Activated CD8-positive, alpha-beta T cell treated with anti-CD3 and anti-CD28 coated beads for 36 hours (primary cell): Measurements from ENCODE around the gene ITPR3. TPM values are rescaled to one million over a fixed set of nuclear protein-coding genes. Genes with fewer than 3 reads are reported as not detected.

Experiments
- ATAC-seq: fragments of 200-7000 bp; cut with Tn5 transposase; one replicate; pipeline ENCODE4 v1.10.0; 2021; ENCODE audit warnings: mild to moderate bottlenecking, moderate library complexity
- CTCF ChIA-PET: fragments of 350-600 bp; sonication (Branson Sonifier 250); formaldehyde crosslinking; loops from one replicate; lab custom pipeline; 2021; ENCODE audit warnings: antibody characterized with exemption; lab: Charles Lee
- POLR2A ChIA-PET: fragments of 350-600 bp; sonication (Branson Sonifier 250); formaldehyde crosslinking; loops from one replicate; lab custom pipeline; 2021; ENCODE audit warnings: antibody characterized with exemption; lab: Charles Lee
- DNase-seq: peaks from one replicate; pipeline ENCODE4 v3.0.0-alpha.2; 2020
- H3K27ac Mint-ChIP-seq: one replicate; pipeline ENCODE4 v1.8.0; 2021; ENCODE audit warnings: mild to moderate bottlenecking, mixed read lengths
- H3K27me3 Mint-ChIP-seq: one replicate; pipeline ENCODE4 v1.8.0; 2021; ENCODE audit warnings: mixed read lengths
- H3K36me3 Mint-ChIP-seq: one replicate; pipeline ENCODE4 v1.8.0; 2021; ENCODE audit warnings: low read depth, mixed read lengths
- H3K4me1 Mint-ChIP-seq: one replicate; pipeline ENCODE4 v1.8.0; 2021; ENCODE audit warnings: low read depth, mixed read lengths
- H3K4me3 Mint-ChIP-seq: one replicate; pipeline ENCODE4 v1.8.0; 2021; ENCODE audit warnings: mild to moderate bottlenecking, moderate library complexity, mixed read lengths
- H3K9me3 Mint-ChIP-seq: one replicate; pipeline ENCODE4 v1.8.0; 2021; ENCODE audit warnings: mixed read lengths
- CTCF ChIP-seq: fragments of 200-600 bp; IDR thresholded peaks from one replicate; pipeline ENCODE4 v1.8.0; 2022; ENCODE audit warnings: antibody characterized with exemption, mild to moderate bottlenecking
- intact Hi-C: fragments of 100-400 bp; cut with micrococcal nuclease; formaldehyde crosslinking; loops from one replicate; pipeline ENCODE4 v1.10.0; 2022
- total RNA-seq, 2 experiments: library from RNA; stranded (reverse); gene quantifications; one replicate each; pipeline ENCODE4 v1.2.3, GENCODE V29; 2021

ITPR3 gene
- total RNA-seq, 2 experiments from 2014 or later, result 36.6 to 38.0 TPM

GRCh38 chr6:33664506-33665057 lies 43.5 kb downstream of the ITPR3 start:
- H3K4me1 Mint-ChIP-seq, result no peaks in the 10 kb centered on the region
- H3K36me3 Mint-ChIP-seq, result peaks cover 26% of the 10 kb centered on the region
- CTCF ChIA-PET, result no interaction called here
- ATAC-seq (no peak), DNase-seq (no peak)
- H3K27ac Mint-ChIP-seq, result no peak overlapping the region
- H3K9me3 Mint-ChIP-seq, result no peaks in the 10 kb centered on the region
- POLR2A ChIA-PET, result interaction anchor here (1.2 kb wide), 1 partner anchor 18 kb away, joined by 4 read pairs; no protein-coding TSS in a partner anchor
- no peak overlapping the region for H3K4me3 Mint-ChIP-seq
- no peaks in the 10 kb centered on the region for H3K27me3 Mint-ChIP-seq
- TF ChIP-seq CTCF, result no peak
- intact Hi-C loops, result no loop called here

GRCh38 chr6:33665957-33666356 lies 44.8 kb downstream of the ITPR3 start:
- CTCF ChIA-PET, result no interaction called here
- no peak for DNase-seq
- ATAC-seq, result no peak
- Mint-ChIP-seq H3K27ac (no peak overlapping the region), H3K4me3 (no peak overlapping the region), H3K36me3 (peaks cover 27% of the 10 kb centered on the region), H3K9me3 (no peaks in the 10 kb centered on the region), H3K27me3 (no peaks in the 10 kb centered on the region), H3K4me1 (no peaks in the 10 kb centered on the region)
- POLR2A ChIA-PET, result interaction anchor here (0.9 kb wide), 1 partner anchor 30 kb away, joined by 4 read pairs; no protein-coding TSS in a partner anchor
- no peak for TF ChIP-seq CTCF
- intact Hi-C loops, result no loop called here

GRCh38 chr6:33667072-33667471 lies 46.0 kb downstream of the ITPR3 start:
- Mint-ChIP-seq H3K4me1 (no peaks in the 10 kb centered on the region), H3K9me3 (no peaks in the 10 kb centered on the region), H3K27ac (no peak overlapping the region), H3K4me3 (no peak overlapping the region), H3K36me3 (peaks cover 31% of the 10 kb centered on the region), H3K27me3 (no peaks in the 10 kb centered on the region)
- POLR2A ChIA-PET, result interaction anchor here (1.1 kb wide), 1 partner anchor 231 kb away, joined by 3 read pairs; no protein-coding TSS in a partner anchor
- intact Hi-C loops, result no loop called here
- no peak for TF ChIP-seq CTCF
- CTCF ChIA-PET, result interaction anchor here (0.8 kb wide), 1 partner anchor 82 kb away, joined by 3 read pairs; no protein-coding TSS in a partner anchor
- DNase-seq, result no peak
- ATAC-seq, result no peak

- H3K27me3 Mint-ChIP-seq, result no peaks in the 10 kb centered on the region
- H3K9me3 Mint-ChIP-seq, result no peaks in the 10 kb centered on the region
- ChIA-PET CTCF (interaction anchor here (1.8 kb wide), 1 partner anchor 77 kb away, joined by 5 read pairs; no protein-coding TSS in a partner anchor), POLR2A (interaction anchor here (1.1 kb wide), 1 partner anchor 232 kb away, joined by 3 read pairs; no protein-coding TSS in a partner anchor)
- H3K4me1 Mint-ChIP-seq, result no peaks in the 10 kb centered on the region
- H3K36me3 Mint-ChIP-seq, result peaks cover 30% of the 10 kb centered on the region
- DNase-seq (no peak), ATAC-seq (no peak)
- H3K27ac Mint-ChIP-seq, result no peak overlapping the region
- H3K4me3 Mint-ChIP-seq, result no peak overlapping the region
- no peak for TF ChIP-seq CTCF
- intact Hi-C loops, result no loop called here
These were observed 46.7 kb downstream of the ITPR3 start for GRCh38 chr6:33667776-33668175.

- no peaks in the 10 kb centered on the region for H3K4me1 Mint-ChIP-seq
- no peaks in the 10 kb centered on the region for H3K9me3 Mint-ChIP-seq
- intact Hi-C loops, result no loop called here
- ATAC-seq, result no peak
- H3K27ac Mint-ChIP-seq, result no peak overlapping the region
- H3K4me3 Mint-ChIP-seq, result no peak overlapping the region
- ChIA-PET POLR2A (interaction anchor here (1.1 kb wide), 1 partner anchor 233 kb away, joined by 3 read pairs; no protein-coding TSS in a partner anchor), CTCF (interaction anchor here (1.8 kb wide), 1 partner anchor 76 kb away, joined by 5 read pairs; no protein-coding TSS in a partner anchor)
- no peaks in the 10 kb centered on the region for H3K27me3 Mint-ChIP-seq
- no peak for TF ChIP-seq CTCF
- no peak for DNase-seq
- H3K36me3 Mint-ChIP-seq, result peaks cover 27% of the 10 kb centered on the region
These were observed 47.2 kb downstream of the ITPR3 start for GRCh38 chr6:33668328-33668727.
